GM18861 (cell line): ENCODE data around the gene NSMCE4A.
A peak's percentile ranks its signal among the peaks of the same experiment; 100 is the strongest.
"Not testable (repeated sequence)": the region's sequence is repeated elsewhere in the genome, so short reads cannot be mapped to it uniquely, and the experiment has no call there.

Experiments
- ATAC-seq: cut with Tn5 transposase; IDR thresholded peaks from one replicate; pipeline ENCODE4 v1.9.1; 2021; ENCODE audit not compliant: unreplicated experiment

Gene NSMCE4A

DNA sequence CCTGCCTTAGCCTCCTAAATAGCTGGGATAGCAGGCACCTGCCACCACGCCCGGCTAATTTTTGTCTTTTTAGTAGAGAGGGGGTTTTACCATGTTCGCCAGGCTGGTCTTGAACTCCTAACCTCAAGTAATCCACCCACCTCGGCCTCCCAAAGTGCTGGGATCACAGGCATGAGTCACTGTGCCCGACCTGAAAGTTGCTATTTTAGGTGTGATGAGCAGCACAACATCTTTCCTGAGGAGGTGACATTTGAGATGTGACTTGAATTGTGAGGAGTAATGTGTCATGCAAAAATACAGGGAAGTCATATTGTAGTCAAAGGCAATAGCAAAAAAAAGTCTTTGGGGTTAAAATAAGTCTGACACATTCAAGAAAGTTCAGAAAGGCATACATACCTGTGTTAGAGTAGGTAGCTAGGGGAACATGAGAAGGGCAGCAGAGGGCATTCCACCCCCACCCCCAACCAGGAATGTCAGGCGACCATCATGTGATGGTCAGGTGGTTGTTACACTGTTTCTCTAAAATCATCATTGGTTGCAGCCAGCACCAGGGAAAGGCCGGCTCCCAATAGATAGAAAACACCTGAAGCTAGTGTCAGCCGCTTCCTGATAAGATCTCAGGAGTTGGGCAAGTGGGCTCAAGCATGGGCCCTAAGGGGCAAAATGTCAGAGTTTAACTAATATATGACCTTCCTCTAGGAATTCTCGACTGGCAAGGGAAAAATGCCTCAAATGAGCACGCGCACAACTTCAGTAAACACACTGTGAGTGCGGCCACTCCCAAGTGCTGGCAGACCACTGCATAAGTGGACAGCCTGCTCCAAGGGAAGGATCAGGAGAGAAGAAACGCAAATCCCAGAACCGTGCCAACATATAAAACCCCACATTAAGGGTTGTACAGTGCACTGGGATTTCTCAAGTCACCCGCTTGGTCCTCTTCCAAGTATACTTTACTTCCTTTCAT, 13.6 kb upstream of the NSMCE4A start, which contains the start of gene TACC2:
TACC2 (plus strand) TSS at position 803 of the 964 bp plus-strand sequence. CDS start 32,819 bp downstream, outside the sequence.
- ATAC-seq, result no peak

DNA sequence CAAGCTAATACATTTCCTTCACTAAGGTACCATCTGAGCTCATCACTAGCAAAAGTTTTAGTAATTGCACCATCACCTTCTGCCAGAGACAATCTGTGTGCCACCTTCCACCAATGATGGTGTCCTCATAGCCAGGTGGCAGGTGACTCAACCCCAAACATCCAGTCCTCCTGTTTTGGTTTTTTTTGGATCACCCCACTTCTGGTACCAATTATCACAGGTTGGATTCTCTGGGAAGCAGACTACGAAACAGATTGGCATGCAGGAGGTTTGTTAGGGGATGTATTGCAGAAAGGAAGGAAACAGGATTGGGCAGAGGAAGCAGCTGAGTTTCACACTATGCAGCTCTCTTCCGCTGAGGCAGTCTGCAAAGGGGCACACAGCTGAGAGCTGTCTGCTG, 9.4 kb upstream of the NSMCE4A start:
- ATAC-seq, result no peak

DNA sequence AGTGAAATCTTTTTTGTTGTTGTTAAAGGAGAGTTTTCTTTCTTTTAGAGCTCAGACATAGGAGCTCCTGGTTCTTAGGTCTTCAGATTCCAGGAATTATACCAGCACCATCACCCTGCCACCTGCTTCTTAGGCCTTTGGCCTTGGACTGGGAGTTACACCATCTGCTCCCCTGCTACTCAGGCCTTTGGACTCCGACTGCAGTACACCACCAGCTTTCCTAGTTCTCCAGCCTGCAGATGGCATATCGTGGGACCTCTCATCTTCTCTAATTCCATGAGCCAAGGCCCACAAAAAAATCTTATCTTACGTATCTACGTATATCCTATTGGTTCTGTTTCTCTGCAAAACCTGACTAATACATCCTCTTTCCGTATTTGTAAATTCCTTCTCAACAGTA, 8.8 kb upstream of the NSMCE4A start:
- ATAC-seq, result no peak

- ATAC-seq, result no peak
Measured at GRCh38 chr10:121981346-121981745, 6.3 kb upstream of the NSMCE4A start.

GRCh38 chr10:121978511-121978910, 3.5 kb upstream of the NSMCE4A start:
- ATAC-seq, result no peak

DNA sequence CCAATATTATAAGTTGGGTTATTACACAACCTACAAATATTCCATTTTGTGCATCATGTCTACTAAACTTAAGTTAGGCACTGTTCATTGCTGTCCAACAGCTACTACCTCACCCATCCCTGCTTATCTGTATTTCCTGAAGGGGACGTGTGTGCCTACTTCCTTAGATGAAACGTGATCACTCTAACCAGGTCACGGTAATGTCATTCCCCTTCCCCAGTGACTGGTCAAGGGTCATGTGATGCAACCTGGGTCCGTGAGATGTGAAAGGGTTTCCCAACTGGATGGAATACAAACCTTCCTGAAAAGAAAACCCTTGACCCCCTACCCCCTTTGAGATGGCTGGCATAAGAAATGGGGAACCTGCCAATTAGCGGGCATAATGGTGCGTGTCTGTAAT, 1.6 kb upstream of the NSMCE4A start:
- no peak for ATAC-seq

DNA sequence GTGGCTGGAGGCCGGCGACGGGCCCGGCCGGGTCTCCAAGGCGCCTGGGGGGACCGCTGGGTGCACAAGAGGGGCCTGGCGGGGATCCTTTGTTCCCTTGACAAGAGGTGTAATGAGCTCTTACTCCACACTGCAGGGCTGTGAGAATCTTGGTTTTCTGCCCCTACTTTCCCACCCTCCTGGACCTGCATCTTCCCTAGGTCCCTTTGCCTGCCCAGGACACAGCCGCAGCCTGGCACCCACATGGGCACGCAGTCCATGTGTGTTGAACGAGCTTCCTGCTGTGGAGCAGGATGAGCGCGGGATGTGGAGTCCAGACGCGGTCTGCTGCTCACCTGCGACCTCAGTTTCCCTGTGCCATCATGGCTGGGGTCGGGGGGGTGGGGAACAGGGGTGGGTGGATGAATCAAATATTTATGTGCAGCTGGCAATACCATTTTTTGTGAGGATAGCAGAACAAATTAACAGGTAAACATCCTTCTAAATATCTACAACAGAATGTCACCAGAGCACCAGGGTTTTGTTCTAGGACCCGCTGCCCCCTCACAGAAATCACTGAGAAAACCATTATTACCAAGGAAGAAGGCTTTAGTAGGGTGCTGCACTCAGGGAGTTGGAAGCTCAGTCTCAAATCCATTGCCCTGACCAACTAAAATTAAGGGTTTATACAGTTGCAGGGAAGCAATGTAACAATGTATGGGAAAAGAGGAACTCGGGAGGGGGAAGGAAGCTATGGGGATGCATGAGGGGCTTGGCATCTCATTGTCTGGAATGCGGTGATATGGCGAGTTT, 474 bp upstream of the NSMCE4A start:
- no peak for ATAC-seq

GRCh38 chr10:121974019-121974534, 940 bp downstream of the NSMCE4A start:
- peak; percentile 19 for ATAC-seq

- not testable (repeated sequence) for ATAC-seq
Measured at GRCh38 chr10:121969086-121969485, 5.9 kb downstream of the NSMCE4A start.

- ATAC-seq, result no peak
Measured at GRCh38 chr10:121965996-121966395, 9.0 kb downstream of the NSMCE4A start.

DNA sequence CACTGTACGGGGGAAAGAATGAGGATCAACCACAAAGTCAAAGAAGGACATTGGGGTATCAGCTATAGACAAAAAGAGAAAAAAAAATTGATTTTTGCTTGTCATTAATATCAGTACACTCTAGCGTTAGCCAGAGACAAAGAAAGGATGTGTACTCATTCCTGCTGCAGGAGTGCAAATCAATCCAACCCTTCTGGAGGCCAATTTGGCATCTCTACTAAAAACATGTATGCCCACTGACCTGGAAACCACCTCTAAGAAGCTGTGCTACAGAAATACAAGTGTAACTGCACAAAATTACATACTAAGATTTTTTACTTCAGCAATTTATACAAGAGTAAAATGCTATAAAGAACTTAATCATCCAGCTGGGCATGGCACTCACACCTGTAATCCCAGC, 13.6 kb downstream of the NSMCE4A start:
- no peak for ATAC-seq

- ATAC-seq, result no peak
Measured at GRCh38 chr10:121959671-121960070, 15.3 kb downstream of the NSMCE4A start.

GRCh38 chr10:121956111-121957061, 18.6 kb downstream of the NSMCE4A start:
- no peak for ATAC-seq

DNA sequence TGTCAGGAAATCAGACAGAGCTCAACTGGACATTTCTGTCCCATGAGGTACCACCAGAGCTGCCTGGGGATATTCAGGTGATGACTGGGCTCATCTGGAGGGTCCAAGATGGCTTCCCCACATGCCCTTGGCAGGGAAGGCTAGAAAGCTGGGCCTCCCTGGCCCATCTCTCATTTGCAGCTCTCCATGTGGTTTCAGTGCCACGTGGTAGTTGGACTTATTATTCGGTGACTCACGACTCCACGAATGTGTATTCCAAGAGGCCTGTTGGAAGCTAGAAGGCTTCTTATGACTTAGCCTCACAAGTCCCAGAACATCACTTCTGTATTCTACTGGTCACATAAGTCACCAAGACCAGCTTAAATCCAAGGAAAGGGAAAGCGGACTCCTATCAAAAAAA, 22.8 kb downstream of the NSMCE4A start:
- ATAC-seq, result no peak

- no peak for ATAC-seq
Measured at GRCh38 chr10:121949451-121949850, 25.6 kb downstream of the NSMCE4A start.

- ATAC-seq, result no peak
Measured at GRCh38 chr10:121949049-121949448, 26.0 kb downstream of the NSMCE4A start.

DNA sequence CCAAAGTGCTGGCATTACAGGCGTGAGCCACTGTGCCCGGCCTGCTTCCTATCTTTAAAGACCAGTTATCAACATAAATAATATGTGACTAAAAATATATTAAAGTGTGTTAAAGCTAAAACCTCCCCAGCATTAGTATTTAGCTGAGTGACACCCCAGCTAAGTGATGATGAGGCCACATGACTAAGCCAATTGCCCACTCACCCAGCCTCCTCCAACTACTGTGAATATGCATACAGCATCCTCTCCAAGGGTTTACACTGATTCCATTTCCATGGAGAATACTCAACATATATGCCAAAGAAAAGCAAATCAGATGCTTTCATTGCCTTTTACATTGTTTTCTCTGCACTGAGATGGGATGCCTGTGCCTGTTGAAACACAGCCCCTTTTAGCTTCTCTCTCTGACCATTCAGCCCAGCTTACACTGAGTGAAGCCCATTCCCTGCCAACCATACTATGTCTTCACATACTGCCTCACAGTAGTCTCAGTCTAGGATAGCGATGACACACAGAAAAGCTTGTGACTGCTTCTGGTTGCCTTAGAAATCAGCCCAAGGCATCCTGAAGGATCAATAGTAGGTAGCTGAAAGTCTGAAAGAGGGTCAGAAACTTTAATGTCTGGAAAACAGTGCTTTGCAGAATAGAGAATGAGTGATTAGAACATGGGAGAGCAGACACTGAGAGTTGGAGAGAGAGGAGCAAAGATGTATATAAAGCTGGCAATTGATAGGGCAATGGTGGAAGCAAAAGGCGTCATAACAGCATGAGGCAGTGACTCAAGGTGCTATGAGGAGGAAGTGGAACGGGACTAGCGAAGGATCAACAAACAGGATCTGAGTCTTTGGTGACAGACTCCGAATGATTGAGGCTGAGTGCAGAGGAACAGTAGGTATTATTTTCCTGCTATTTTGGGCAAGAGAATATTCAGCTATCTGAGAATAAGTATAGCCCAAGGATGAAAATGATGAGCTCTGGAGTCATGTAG, 27.4 kb downstream of the NSMCE4A start:
- ATAC-seq, result no peak

DNA sequence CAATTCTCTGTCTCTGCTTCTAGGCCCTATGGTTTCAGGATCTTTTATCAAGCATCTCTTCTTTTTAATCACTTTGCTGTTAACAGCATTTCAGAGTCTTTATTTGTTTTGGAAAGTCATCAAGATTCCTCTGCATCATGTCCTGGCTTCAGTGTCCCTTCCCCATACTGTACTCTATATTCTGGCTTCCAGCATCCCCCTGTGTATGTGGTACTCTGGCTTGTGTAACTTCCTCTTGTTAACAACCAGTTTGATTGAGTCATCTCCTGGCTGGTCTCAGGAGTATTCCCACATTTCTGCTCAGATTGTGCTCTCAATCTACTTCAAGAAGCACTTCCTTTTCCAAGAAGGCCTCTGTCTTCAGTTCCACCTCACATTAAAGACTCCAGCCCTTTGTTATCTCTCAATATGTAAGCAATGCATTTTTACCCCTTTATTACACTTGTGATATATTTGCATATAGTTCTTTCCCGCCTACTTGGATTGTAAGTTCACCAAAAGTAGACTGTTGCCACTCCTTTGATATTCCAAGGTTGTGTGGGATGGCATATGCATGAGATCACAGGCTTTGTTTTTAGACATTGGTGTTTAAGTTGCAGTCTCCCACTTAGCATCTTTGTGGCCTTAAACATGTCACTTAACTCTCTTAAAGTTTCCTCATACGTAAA, 32.1 kb downstream of the NSMCE4A start:
- no peak for ATAC-seq

GRCh38 chr10:121941532-121941931, 33.5 kb downstream of the NSMCE4A start:
- no peak for ATAC-seq
